Measurements from ENCODE around the gene MLKL. TPM values are rescaled to one million over a fixed set of nuclear protein-coding genes. Genes with fewer than 3 reads are reported as not detected.

The MLKL gene
- total RNA-seq (2013) = 105 TPM
- 100 to 1,000 TPM in 1 of 3 donors, 10 to 100 TPM in 2; 33.6 to 136 (median 37.8) TPM for polyA plus RNA-seq
- polyA minus RNA-seq = 43.9 and 55.9 TPM in 2 replicates
- 20.5 to 88.5 (median 48.0) reads per million in 11 experiments for total RNA-seq

DNA sequence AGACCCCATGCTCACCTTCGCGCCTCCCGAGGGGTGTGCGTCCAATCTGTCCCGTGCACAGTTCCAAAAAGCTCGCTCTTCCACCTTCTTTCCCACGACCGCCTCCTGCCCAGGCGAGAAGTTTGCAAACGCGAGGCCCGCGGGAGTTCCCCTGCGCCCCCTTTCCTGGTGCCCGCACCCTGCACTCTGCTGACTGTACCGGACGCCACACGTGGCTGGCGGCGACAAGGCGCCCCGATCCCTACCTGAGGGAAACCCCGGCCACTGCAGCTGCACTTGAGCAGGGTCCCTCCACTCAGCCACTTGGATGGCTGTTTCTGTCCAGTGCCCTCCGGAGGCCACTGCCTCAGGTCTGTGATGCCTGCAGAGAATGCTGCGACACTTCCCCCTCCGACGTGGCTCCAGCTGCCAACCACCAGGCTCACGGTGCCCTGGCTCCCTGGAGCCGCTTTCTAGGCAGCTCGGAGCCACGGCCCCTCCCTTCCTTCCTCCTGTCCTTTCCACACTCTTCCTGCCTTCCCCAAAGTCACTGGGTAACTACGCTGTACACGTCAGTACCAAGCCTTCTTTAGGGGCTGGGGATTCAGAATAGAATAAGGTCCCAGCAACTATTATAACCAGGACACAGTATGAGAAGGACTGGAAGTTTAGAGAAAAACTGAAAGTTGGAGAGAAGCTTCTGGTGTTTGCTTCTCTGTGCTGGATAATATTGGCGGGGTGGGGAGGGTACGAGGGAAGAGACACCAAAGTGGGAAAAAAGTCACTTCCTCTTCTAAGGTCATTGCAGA lies at the start of gene MLKL:
Gene MLKL, minus strand, starts transcription at position 425 of the 788 bp plus-strand sequence. CDS start 5,105 bp downstream, outside the sequence.
- no peaks in the 10 kb centered on the region for H3K27me3 ChIP-seq (ENCODE audit: control insufficient read depth in 2 of 2, insufficient read depth in 2 of 2, low read length in 2 of 2)
- TF ChIP-seq, protein P1, sequence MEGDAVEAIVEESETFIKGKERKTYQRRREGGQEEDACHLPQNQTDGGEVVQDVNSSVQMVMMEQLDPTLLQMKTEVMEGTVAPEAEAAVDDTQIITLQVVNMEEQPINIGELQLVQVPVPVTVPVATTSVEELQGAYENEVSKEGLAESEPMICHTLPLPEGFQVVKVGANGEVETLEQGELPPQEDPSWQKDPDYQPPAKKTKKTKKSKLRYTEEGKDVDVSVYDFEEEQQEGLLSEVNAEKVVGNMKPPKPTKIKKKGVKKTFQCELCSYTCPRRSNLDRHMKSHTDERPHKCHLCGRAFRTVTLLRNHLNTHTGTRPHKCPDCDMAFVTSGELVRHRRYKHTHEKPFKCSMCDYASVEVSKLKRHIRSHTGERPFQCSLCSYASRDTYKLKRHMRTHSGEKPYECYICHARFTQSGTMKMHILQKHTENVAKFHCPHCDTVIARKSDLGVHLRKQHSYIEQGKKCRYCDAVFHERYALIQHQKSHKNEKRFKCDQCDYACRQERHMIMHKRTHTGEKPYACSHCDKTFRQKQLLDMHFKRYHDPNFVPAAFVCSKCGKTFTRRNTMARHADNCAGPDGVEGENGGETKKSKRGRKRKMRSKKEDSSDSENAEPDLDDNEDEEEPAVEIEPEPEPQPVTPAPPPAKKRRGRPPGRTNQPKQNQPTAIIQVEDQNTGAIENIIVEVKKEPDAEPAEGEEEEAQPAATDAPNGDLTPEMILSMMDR (IDR thresholded peaks at IDR 0.05) = no peak
- no peaks in the 10 kb centered on the region for H3K9me3 ChIP-seq (replicated peaks in 1 of 2; ENCODE audit: control insufficient read depth in 1 of 2, insufficient read depth in 1 of 2, low read length in 2 of 2)
- H3K79me2 ChIP-seq (ENCODE audit: insufficient read depth, low read length) = peaks cover 43% of the 10 kb centered on the region
- peak within 1 kb of the TSS; percentile 77 for H2AFZ ChIP-seq (ENCODE audit: insufficient read depth, low read depth, low read length, poor library complexity, severe bottlenecking)
- peaks cover 63 to 73% of the 10 kb centered on the region in 2 donors for H3K4me1 ChIP-seq (ENCODE audit: control insufficient read depth in 1 of 2, insufficient read depth in 2 of 2, low read length in 2 of 2)
- Mint-ChIP-seq H3K36me3 (peaks cover 10 to 17% of the 10 kb centered on the region in 2 donors), H3K27ac (peak within 1 kb of the TSS; percentile 96 to 99 (median 99)), H3K4me1 (peaks cover 65% of the 10 kb centered on the region), H3K9me3 (peaks cover 0 to 1% (median 0%) of the 10 kb centered on the region in 7 donors), H3K4me3 (peak within 1 kb of the TSS; percentile 98 to 100), H3K27me3 (ENCODE audit: low read depth in 3 of 3) (no peaks in the 10 kb centered on the region)
- WGBS (ENCODE audit: insufficient coverage) = 0% methylated on average over 31 of the region's 35 CpGs
- H3K4me2 ChIP-seq (replicated peaks; ENCODE audit: extremely low read depth, low read length, poor library complexity, severe bottlenecking) = peak within 1 kb of the TSS; percentile 95
- intact Hi-C loops (cut with micrococcal nuclease) = loop anchor here in 1 of 2 donors (5.0 to 10.0 kb wide), 3 partner anchors 93 to 284 kb away; partner anchors contain the start of genes GLG1 and WDR59
- peak; percentile 79 to 84 (median 81) for DNase-seq
- peak within 1 kb of the TSS; percentile 69 to 94 (median 92) for H3K4me3 ChIP-seq (replicated peaks in 1 of 3; ENCODE audit: low read depth in 2 of 3, low read length in 3 of 3)
- peak within 1 kb of the TSS; percentile 94 to 96 for H3K27ac ChIP-seq (ENCODE audit: low read depth in 1 of 2, low read length in 2 of 2)
- H3K9ac ChIP-seq (ENCODE audit: insufficient read depth, low read length, poor library complexity, severe bottlenecking) = peak within 1 kb of the TSS; percentile 81
- H3K36me3 ChIP-seq (replicated peaks in 1 of 2; ENCODE audit: control insufficient read depth in 1 of 2, insufficient read depth in 2 of 2, low read length in 2 of 2) = peaks cover 7 to 8% of the 10 kb centered on the region in 2 donors
- H4K20me1 ChIP-seq (ENCODE audit: insufficient read depth, low read length) = peaks cover 30% of the 10 kb centered on the region

DNA sequence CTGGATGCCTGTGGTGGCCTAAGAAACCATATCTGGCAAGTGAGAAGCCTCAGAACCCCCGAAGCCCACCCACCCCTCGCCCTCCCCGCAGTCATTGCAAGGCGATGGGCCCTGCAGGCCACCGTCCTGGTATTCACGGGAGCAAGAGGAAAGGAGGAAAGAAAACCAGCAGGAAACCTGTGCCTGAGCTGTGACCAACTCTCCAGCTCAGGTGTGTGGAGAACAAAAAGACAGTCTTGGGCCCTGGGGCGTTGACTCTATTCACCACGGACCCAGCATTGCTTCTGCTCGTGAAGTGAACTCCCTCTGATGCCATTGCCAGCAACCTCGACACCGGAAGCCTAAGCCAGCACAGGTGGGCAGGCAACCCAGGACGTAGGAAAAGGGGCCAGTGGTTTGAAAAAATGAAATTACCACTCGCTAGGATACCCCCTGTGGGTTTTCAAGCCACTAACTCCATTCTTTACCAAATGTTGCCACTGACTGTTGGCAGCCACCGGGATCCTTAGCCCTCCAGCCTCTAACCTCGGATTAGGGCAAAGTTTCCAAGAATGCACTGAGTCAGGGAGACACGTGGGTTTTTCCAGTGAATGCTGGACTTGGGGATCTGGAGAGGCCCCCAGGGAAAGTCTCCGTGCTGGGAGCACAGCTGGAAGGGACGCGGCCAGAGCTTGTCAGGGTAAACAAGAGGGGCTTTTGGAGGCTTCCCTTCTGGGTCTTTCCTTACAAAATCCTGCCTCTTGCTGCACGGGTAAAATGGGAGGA lies 48.8 kb upstream of the MLKL start:
- Histone ChIP-seq H3K4me1 (ENCODE audit: control insufficient read depth in 1 of 2, insufficient read depth in 2 of 2, low read length in 2 of 2) (no peaks in the 10 kb centered on the region), H3K9me3 (replicated peaks in 1 of 2; ENCODE audit: control insufficient read depth in 1 of 2, insufficient read depth in 1 of 2, low read length in 2 of 2) (no peaks in the 10 kb centered on the region), H4K20me1 (ENCODE audit: insufficient read depth, low read length) (no peaks in the 10 kb centered on the region), H3K27me3 (ENCODE audit: control insufficient read depth in 2 of 2, insufficient read depth in 2 of 2, low read length in 2 of 2) (no peaks in the 10 kb centered on the region), H3K9ac (ENCODE audit: insufficient read depth, low read length, poor library complexity, severe bottlenecking) (no peak overlapping the region), H3K4me3 (replicated peaks in 1 of 3; ENCODE audit: low read depth in 2 of 3, low read length in 3 of 3) (no peak overlapping the region), H3K4me2 (replicated peaks; ENCODE audit: extremely low read depth, low read length, poor library complexity, severe bottlenecking) (no peak overlapping the region), H3K36me3 (replicated peaks in 1 of 2; ENCODE audit: control insufficient read depth in 1 of 2, insufficient read depth in 2 of 2, low read length in 2 of 2) (no peaks in the 10 kb centered on the region), H3K79me2 (ENCODE audit: insufficient read depth, low read length) (no peaks in the 10 kb centered on the region), H3K27ac (ENCODE audit: low read depth in 1 of 2, low read length in 2 of 2) (no peak overlapping the region), H2AFZ (ENCODE audit: insufficient read depth, low read depth, low read length, poor library complexity, severe bottlenecking) (no peak overlapping the region)
- Mint-ChIP-seq H3K27me3 (ENCODE audit: low read depth in 3 of 3) (peaks cover 0 to 3% (median 0%) of the 10 kb centered on the region in 3 donors), H3K36me3 (no peaks in the 10 kb centered on the region), H3K4me1 (no peaks in the 10 kb centered on the region), H3K9me3 (no peaks in the 10 kb centered on the region), H3K4me3 (no peak overlapping the region), H3K27ac (no peak overlapping the region)
- intact Hi-C loops (cut with micrococcal nuclease) = no loop called here
- WGBS (ENCODE audit: insufficient coverage) = 87% methylated on average over 17 of the region's 20 CpGs
- TF ChIP-seq, protein P1 (IDR thresholded peaks at IDR 0.05) = no peak
- DNase-seq = no peak
